GM18508 (cell line): ENCODE data around the gene PLPPR1.
"Not testable (repeated sequence)": the region's sequence is repeated elsewhere in the genome, so short reads cannot be mapped to it uniquely, and the experiment has no call there.

ENCODE experiments used
- ATAC-seq: cut with Tn5 transposase; IDR thresholded peaks from one replicate; pipeline ENCODE4 v1.9.1; 2021; ENCODE audit warnings: moderate number of reproducible peaks; ENCODE audit not compliant: insufficient read depth, unreplicated experiment

Gene PLPPR1

GRCh38 chr9:101039581-101039980 lies 11.1 kb downstream of the PLPPR1 start:
- ATAC-seq: not testable (repeated sequence)

DNA sequence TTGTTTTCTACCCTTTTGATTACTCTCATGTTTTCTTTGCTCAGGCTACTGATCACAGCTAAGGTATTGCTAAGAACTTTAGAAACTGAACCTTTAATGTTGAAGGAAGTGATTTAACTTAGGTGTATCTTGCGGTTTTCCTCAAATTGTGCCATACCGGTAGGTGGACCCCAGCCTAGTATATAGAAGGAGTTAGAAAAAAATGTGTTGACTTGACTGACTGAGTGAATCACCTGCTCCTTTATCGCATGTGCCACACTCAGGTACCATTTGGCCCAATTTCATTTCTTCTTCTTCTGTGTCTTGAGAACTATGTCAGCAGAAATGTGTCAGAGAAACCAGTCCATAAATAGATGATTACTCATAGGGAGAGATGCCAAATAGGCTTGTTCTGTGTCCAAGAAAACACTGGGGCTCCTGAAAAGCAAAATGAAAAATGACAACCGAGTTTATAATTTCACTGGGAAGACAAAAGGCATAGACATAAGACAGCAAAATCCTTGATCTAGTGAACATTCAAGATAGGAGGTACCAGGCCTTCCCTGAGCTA lies 19.4 kb downstream of the PLPPR1 start:
- ATAC-seq: no peak

DNA sequence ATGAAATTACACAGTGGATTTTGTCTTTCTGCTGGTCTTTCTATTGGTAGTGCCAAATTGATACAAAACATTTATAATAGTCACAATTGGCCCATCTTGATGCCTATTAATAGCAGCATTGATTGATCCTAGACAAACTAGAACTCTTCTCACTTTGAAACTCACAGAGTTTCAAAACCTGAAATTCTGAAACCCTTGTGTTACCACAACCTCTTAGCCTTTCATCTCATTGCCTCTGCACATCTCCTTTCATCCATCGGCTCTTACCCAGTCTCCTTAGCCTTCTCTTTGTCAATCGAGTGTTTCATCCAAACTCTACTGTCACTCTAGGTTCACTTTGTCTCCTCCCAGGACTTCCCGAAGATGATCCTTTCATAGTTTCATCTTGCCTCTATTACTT lies 22.1 kb downstream of the PLPPR1 start:
- ATAC-seq: no peak

- ATAC-seq: no peak
Measured at GRCh38 chr9:101054657-101055056, 26.1 kb downstream of the PLPPR1 start.

DNA sequence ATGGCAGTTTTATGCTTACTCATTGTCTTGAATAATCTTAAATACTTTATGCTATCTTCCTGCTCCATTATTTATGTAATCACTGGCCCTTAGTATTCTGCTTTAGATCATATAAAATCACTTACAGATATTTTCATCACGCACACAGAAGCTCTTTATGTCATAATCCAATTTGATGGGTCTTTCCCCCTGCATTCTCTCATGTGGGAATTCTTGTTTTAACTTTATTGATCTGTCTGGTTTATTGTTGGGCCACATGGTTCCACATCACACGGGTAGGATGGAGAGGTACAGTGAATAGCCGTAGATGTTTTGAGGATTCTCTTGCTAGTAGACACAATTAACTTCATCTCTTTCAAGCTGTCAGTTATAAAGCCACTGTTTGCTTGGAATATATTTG lies 27.0 kb downstream of the PLPPR1 start:
- no peak for ATAC-seq

GRCh38 chr9:101062686-101063085 lies 34.2 kb downstream of the PLPPR1 start:
- no peak for ATAC-seq

DNA sequence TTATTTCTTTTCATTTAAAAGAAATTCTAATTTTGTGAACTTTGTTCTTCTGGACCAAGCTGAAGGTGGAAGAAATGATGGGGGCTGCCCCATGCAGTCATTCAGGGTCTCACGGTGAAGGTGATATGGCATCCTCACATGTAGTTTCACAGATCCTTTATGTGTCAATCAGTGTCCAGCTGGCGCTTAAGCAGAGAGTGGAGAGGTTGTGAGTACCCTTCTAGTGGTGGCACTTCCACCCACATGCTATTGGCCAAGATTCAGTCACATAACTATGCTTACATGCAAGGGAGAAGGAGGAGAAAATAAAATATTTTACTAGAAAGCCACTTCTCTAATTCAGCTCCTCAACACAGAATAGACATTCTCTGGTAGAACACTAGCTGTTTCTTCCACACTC lies 34.7 kb downstream of the PLPPR1 start:
- no peak for ATAC-seq

- ATAC-seq: no peak
Measured at GRCh38 chr9:101064206-101064605, 35.7 kb downstream of the PLPPR1 start.

DNA sequence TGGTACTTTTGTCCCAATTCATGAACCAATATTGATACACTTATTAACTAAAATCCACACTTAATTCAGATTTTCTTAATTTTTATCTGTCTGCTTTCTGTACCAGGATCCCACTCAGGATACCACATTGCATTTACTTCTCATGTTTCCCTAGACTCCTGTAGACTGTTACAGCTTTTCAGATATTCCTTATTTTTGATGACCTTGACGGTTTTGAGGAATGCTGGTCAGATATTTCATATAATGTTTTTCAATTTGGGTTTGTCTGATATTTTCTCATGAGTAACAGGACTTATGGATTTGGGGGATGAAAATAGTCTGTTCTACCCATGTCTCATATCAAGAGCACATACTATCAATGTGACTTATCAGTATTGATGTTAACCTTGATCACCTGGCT lies 37.4 kb downstream of the PLPPR1 start:
- no peak for ATAC-seq

- no peak for ATAC-seq
Measured at GRCh38 chr9:101068696-101069095, 40.2 kb downstream of the PLPPR1 start.

DNA sequence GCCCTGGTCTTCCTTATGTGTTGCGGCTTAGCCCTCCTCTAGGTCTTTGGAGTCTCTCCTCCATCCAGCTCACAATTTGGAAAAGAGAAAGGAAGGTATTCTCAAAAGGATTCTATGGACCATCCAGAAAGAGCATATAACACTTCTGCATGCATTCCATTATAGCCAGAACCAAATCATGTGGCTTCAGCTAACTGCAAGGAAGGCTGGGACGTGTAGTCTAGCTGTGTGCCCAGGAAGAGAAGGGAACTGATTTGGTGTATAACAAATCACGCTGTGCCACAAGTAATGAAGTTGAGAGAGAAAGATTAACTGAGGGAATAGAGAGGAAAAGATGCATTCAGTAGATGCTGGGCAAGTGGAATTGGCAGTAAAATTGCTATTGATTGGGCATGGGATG lies 43.7 kb downstream of the PLPPR1 start:
- no peak for ATAC-seq

GRCh38 chr9:101073122-101073521 lies 44.6 kb downstream of the PLPPR1 start:
- no peak for ATAC-seq

- no peak for ATAC-seq
Measured at GRCh38 chr9:101081641-101082040, 53.1 kb downstream of the PLPPR1 start.

GRCh38 chr9:101083448-101084202 lies 55.1 kb downstream of the PLPPR1 start:
- no peak for ATAC-seq

GRCh38 chr9:101087426-101087825 lies 58.9 kb downstream of the PLPPR1 start:
- no peak for ATAC-seq

- ATAC-seq: no peak
Measured at GRCh38 chr9:101092922-101093321, 64.4 kb downstream of the PLPPR1 start.

GRCh38 chr9:101093620-101094019 lies 65.1 kb downstream of the PLPPR1 start:
- ATAC-seq: no peak

GRCh38 chr9:101094686-101095085 lies 66.2 kb downstream of the PLPPR1 start:
- ATAC-seq: no peak

DNA sequence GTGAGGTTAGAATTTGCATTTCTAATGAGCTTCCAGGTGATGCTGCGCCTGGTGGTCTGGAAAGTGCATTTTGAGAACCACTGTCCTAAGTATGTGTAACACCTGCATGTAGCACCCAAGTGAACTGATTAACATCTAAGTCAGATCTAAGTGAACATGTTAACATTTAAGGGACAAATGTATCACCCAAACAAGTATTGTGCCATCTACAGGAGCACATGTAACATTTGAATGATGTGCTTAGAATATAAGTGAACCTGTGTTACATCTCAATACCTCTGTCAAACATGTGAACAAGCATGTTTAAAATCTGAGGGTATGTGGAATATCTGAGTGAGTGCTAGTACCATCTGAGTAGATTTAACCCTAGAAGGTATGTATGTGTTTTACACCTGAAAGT lies 68.7 kb downstream of the PLPPR1 start:
- no peak for ATAC-seq

DNA sequence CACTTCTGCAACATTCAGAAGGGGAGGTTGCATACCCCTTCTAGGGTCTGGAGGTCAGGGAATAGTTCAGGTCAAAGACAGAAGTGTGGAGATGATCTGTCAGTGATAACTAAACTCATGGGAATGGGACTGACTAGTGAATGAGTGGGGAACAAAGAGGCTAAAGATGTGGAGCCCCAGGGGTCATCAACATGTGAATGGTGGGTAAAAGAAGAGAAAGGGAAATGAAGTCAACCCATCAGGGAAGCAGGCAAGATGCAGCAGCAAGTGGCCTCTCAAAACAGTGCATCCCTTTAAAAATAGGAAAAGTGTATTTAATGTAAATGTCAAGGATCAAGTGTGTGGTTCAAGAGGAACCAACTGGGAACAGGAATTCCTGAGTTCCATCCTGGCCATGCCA lies 69.9 kb downstream of the PLPPR1 start:
- no peak for ATAC-seq

- ATAC-seq: no peak
Measured at GRCh38 chr9:101114317-101114716, 85.8 kb downstream of the PLPPR1 start.

DNA sequence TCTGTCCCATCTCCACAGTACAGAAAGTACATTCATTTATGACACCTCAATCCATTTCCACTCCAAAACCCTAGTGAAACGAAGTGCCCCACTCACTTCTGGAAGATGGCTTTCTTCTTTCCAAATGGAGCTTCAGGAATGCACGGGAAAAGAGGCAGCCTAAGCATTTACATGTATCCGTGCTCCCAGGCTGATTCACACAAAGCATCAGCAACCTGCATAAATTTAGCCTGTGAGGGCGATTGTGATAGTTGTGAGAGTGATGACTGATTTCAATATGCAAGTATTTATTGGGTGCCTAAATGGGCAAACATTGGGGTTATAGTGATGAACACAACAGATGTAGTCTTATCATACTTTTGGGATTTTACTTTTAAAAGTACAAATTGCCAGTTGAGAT lies 86.6 kb downstream of the PLPPR1 start:
- ATAC-seq: no peak
